Measurements from ENCODE around the gene TBCE.
"Not testable (repeated sequence)": the region's sequence is repeated elsewhere in the genome, so short reads cannot be mapped to it uniquely, and the experiment has no call there.

Gene TBCE

DNA sequence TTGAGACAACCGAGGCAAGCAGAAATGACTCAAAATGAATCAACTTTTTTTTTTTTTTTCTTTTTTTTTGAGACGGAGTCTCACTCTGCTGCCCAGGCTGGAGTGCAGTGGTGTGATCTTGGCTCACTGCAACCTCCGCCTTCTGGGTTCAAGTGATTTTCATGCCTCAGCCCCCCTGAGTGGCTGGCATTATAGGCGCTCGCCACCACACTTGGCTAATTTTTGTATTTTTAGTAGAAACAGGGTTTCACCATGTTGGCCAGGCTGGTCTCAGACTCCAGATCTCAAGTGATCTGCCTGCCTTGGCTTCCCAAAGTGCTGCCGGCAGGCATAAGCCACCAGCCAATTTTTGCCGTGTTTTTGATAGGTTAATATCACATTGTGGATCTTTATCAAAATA, 90.6 kb downstream of the TBCE start:
- not testable (repeated sequence) for DNase-seq

DNA sequence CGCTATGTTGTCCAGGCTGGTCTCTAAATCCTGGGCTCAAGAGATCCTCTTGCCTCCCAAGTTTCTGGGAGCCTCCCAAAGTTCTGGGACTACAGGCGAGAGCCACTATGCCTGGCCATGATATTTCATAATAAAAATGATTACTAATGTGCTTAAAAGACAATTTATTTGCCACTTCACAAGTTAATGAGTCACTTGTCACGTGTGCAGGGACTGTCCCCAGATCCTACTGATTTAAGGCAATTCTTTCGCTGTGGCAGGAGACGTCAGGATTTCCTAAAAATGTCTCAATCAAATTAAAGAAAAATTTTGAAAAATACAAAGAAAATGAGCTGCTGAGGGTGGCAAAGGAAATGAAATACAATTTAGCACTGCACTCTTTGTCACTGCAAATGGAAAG, 93.5 kb downstream of the TBCE start:
- DNase-seq, result no peak

DNA sequence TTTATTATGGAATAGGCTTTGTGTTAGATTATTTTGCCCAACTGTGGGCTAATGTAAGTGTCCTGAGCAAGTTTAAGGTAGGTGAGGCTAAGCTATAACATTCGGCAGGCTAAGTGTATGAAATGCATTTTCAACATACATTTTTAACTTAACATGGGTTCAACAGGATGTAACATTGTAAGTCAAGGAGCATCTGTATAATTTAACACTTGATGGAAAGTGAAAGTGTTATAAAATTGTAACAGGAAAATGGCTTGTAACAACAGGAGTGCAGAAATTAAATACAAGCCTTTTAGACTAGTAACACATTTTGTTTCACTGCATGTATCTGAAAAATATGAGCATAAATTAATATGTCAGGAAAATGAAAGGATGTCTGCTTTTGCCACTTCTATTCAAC, 94.7 kb downstream of the TBCE start:
- DNase-seq, result no peak

DNA sequence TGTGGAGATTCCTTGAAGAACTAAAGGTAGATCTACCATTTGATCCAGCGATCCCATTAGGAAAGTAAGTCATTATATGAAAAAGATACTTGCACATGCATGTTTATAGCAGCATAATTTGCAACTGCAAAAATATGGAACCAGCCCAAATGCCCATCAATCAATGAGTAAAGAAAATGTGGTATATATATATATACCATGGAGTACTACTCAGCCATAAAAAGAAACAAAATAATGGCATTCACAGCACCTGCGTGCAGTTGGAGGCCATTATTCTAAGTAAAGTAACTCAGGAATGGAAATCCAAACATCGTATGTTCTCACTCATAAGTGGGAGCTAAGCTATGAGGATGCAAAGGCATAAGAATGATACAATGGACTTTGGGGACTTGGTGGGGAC, 95.6 kb downstream of the TBCE start:
- DNase-seq, result not testable (repeated sequence)

DNA sequence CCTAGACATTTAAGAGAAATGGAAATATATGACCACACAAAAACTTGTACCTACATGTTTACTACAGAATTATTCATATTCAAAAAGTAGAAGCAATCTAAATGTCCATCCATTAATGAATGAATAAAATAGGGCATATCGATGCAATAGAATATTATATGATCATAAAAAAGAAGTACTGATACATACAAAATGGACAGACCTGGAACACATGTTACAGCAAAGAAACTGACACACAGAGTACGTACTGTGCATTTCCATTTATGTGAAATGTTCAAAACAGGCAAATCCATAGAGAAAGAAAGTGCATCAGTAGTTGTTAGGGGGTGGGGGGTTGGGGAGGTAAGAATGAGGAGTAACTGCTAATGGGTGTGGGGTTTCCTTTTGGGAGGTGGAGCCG, 97.8 kb downstream of the TBCE start:
- no peak for DNase-seq

DNA sequence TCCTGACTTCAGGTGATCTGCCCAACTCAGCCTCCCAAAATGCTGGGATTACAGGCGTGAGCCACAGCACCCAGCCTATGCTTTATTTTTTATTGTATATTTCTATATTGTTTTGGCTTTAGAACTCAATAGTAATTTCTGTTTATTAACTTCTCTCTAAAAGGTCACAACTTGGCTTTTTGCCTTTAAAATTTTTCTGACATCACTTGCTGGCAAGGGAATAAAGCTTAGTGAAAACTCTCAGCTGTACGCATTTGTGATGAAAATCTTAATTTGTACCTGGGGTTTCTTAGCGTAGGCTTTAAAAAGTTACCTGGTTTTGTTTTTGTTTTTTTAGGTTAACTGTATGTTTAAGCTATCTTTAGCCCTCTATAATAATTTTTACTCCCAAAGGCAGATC, 100.8 kb downstream of the TBCE start:
- DNase-seq, result no peak

DNA sequence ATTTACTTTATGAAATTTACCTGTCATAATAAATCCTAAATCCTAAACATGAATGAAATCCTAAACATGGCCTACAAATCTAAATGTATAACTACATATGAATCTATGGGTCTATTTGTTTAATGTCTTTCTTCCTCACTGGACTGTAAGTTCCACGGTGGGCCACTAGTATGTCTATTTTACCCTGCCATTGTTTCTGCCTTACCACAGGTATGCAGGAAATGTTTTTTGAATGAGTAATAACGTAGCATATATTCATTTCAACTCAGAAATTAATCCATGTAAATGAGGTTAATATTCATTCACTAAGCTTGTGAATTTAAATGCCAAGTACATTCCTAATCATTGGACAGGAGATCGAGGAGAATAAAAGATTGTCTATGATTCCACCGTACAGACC, 101.7 kb downstream of the TBCE start:
- DNase-seq, result no peak

DNA sequence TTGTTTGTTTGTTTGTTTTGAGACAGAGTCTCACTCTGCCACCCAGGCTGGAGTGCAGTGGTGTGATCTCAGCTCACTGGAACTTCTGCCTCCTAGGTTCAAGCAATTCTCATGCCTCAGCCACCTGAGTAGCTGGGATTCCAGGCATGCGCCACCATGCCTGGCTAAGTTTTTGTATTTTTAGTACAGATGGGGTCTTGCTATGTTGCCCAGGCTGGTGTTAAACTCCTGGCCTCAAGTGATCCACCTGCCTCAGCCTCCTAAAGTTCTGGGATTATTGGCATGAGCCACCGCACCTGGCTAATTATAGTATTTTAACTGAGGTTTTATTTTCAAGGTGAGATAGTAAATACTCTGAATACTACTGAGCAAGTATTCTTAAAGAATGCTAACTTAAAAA, 102.7 kb downstream of the TBCE start:
- DNase-seq, result not testable (repeated sequence)

DNA sequence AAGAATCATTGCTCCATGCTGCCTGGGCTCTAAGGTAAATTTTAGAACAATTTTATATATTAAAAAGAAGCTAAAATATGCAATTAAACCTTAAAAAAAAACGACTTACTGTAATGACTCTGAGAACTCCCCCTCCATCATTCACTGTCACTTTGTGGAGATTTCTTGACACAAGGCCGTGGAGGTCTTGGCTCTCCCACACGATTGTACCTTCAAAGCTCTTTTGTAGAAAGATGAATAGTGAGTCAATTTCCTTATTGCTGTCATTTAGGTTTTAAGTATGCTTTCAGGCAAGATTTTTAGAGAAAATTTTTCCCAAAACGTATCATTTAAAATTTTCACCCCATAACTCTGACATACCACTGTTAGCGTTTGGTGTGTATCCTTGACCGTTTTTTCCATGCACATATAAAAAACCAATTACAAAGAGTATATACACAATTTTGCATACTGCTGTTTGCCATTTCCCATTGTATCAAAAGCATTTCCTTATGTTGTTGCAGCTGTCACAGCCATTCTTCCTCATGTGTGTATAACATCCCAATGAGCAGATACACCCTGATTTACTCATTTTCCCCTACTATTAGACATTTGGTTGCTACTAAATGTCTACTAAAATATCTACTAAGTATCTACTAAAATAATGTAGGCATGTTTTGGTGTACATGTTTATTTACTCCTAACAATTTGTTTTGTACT, 103.7 kb downstream of the TBCE start:
- no peak for DNase-seq

DNA sequence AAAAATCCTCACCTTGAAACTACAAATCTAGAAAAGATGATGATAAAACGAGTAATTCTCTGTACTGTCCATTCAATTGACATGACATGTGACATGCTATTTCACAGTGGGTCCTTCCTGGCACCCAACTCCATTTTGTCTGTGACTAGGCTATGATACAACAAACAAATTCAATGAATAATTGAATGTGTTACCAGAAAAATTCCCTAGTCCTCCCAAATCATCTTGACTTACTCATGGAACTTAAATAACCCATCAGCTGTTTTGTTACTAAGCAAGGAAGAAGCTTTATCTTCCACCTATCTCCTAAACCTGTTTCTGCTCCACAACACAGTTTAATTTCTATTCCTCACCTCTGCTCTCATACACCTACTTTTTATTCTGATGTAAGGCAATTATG, 106.6 kb downstream of the TBCE start:
- no peak for DNase-seq

DNA sequence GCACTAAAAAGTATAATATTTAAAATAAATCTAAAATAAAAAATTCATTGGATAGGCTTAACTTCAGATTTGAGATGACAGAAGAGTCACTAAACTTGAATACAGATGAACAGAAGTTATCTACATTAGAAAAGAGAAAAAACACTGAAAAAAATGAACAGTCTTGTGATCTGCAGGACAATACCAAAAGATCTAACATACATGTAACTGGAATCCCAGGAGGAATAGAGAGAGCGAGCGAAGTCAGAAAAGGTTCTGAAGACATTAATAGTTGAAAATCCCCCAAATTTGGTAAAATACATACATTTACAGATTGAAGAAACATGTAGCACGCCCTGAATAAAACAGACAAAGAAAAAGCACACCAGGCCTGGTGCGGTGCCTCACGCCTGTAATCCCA, 115.9 kb downstream of the TBCE start:
- DNase-seq, result no peak

DNA sequence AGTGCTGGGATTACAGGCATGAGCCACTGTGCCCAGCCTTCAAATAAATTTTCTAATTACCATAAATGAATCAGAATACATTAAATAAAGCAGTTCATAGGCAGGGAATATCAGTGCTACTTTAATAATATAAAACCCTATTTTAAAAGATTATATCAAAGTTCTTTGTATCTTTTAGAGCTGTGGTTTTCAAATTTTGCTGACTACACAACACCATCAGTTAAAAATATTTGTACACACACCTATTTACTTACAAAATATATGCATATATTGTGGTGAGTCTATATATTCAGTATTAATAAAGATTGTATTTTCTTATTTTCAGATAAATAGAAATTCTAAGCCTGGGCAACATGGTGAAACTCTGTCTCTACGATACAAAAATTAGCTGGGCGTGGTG, 118.3 kb downstream of the TBCE start:
- no peak for DNase-seq

DNA sequence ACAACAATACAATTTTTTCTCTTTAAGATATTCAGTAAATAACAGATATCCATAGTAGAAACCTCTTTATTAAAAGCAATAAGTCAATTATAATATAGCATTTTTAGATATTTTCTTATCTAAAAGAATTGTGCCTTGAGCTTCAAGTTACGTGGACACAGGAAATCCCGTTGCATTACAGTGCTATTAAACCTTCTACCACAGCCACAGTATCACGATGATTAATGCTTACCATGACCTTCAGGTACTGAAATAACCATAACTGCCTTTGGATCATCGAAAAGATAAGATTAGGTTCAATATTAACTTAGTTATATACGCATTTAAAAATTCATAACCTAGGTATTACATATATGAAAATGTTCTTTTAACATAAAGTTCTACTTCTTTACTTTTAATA, 119.1 kb downstream of the TBCE start:
- no peak for DNase-seq

DNA sequence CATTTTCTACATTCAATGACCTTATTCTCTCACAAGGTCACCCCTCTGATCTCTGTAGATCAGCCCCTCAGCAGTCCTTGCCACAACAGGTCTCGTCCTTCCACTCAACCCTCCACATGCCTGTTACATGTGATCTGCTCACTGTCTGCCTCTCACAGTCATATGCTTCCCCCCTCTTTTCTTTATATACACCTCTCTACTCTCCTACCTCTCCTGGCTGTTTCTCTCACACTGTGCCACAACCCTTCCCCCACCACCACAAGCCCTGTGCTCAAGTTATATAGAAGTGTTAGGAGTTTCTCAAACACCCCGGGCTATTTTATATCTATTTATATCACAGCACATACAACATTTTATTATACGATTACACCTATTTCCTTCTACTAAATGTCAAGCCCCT, 124.4 kb downstream of the TBCE start:
- DNase-seq, result no peak

DNA sequence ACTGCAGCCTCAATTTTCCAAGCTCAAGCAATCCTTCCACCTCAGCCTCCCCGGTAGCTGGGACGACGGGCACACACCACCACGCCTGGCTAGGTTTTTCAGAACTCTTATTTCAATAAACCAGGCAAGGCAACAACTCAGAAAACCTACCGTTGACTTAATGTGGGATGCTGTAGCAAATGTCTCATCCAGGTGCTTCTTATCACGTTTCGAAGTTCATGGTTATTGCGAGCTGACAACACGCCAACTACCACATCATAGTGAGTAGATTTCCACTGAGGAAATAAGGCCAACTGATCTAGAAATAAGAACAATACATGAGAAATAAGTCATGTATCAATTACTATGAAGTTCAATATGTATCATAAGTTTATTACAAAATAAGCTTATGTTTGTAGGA, 127.3 kb downstream of the TBCE start:
- no peak for DNase-seq

DNA sequence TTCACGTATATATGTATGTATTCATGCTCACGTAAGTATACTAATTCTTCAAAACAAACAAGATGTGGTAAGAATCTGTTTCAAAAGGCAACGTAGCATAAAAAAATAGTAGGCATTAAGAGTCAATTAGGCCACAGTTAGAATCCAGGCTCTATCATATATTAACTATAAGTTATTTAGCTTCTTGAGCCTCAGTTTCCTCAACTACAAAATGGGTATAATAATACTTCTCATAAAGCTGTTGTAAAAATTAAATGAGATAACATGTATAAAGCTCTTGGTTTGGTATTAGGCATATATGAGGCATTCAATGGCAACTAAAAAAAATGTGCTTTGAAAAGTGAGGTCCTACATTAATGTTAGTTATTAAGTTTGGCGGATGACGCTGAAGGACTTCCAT, 127.8 kb downstream of the TBCE start:
- no peak for DNase-seq

DNA sequence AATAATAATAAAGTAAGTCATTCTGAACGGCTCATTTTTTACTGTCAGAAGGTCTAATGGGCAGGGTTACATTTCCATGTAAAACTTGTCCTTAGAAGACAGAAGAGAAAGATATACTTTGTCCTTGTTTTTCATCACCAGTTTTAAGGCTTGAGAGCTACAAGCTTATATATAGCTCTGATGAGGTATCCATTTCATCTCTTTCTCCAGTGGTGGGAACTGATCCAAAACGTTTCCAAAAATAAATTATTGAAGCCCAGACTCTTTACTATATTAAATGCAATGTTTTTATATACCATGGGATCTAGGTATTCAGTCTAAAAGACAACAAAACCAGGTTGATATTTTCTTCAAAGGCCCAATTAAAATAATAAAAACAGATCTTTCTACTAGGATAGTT, 128.3 kb downstream of the TBCE start:
- no peak for DNase-seq

DNA sequence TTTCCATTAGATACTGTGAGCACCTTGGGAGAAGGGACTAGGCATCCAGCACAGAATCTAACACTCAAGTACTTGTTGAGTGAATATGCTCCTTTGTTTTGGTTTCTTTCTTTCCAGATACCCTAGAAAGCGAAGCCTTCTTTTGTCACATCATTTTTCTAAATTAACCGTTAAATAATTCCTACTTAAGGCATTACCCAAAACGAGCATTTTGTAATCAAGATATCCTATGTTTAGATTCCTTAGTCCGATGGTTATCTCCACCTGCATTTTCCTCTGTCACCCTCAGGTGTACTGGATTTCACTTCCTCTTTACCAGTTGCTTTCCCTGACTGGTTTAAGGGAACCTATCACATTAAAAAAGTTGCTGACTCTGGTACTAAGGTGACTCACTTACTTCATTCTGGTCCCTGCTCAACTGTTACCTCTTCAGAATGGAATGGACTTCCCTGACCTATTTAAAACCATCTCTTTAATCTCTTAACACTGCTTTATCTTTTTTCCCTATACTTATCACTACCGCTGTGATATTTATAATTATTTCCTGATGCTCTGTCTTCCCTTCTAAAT, 133.8 kb downstream of the TBCE start:
- no peak for DNase-seq

Data from stimulated activated CD8-positive, alpha-beta memory T cell treated with anti-CD3 and anti-CD28 coated beads, Interleukin-4, amount 100 ng/mL, for 48 hours (primary cell).